HG02623 (cell line): ENCODE data around the gene SRSF12.
"Not testable (repeated sequence)": the region's sequence is repeated elsewhere in the genome, so short reads cannot be mapped to it uniquely, and the experiment has no call there.

ENCODE experiments used
- ATAC-seq: cut with Tn5 transposase; IDR thresholded peaks from one replicate; pipeline ENCODE4 v1.9.1; 2021; ENCODE audit warnings: moderate library complexity; ENCODE audit not compliant: unreplicated experiment

SRSF12 gene

DNA sequence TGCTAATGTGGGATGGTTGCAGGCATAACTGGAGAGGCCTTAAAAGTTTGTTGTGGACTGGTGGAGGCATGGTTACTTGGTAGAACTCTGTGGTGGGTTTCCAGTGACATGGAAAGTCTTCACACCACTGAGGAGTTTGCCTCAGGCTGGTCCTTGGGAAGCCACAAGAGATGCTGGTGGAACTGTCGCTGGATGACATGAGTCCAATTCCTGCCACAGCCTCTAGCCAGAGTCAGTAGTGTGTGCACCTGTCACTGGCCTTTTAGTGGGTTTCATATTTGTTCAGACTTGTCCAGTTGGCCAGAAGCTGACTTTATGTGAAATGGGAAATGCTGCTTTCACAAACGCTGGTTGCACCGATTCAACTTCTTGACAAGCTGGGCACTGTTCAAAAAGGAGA is 13.7 kb upstream of the SRSF12 start:
- no peak for ATAC-seq

DNA sequence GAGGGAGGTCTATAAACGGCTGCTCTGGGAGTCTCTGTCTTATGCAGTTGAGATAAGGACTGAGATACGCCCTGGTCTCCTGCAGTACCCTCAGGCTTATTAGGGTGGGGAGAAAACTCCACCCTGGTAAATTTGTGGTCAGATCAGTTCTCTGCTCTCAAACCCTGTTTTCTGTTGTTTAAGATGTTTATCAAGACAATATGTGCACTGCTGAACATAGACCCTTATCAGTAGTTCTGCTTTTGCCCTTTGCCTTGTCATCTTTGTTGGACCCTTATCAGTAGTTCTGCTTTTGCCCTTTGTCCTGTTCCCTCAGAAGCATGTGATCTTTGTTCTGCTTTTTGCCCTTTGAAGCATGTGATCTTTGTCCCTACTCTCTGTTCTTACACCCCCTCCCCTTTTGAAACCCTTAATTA is 10.4 kb upstream of the SRSF12 start:
- not testable (repeated sequence) for ATAC-seq

DNA sequence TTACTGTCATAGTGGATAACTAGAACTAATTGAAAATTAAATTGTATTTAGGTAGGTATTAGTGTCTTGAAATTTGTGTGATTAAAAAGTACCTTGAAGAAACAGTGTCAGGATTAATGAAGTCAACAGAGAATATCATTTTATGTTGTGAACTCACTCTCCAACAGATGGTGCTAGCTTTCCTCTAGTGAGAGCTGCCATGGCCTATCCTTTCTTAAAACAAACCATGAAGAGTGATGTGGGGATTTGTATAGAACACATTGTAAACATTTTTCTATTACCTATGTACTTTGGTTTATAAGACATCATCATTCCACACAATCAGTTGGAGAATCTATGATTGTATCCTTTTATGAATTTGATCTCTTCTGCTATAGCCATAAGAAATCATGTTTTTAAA is 4.8 kb upstream of the SRSF12 start:
- peak; percentile 52 for ATAC-seq

DNA sequence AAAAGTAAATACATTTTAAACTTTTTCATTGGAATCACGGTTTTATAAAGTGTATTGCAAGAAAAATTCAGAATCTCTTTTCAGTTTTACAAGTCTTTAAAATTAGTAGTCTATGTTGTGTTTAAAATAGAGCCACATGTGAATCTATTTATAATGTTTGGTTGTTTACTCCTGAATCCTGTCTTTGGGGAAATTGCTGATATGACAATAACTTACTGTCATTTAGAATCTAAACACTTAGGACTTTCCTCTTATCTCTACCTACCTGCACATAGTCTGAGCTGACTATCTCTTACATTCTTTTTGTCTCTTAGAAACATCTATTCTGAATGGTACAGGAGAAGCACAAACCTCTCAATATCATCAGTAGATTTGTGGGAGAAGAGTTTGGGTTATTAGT is 4.1 kb upstream of the SRSF12 start:
- no peak for ATAC-seq

DNA sequence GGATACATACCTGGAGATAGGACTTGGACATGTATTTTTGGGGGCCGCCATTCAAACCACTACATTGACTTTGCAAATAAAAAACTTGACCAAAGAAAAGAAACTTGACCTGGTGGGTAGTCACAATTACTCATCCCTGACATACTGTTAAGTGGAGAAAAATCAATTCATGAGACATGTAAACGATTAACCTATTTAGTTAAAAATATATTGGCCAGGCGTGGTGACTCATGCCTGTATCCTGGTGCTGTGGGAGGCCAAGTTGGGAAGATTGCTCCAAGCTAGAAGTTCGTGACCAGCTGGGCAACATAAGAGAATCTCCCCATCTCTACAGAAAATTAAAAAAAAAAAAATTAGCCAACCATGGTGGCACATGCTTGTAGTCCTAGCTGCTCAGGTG is 2.5 kb upstream of the SRSF12 start:
- ATAC-seq = no peak

DNA sequence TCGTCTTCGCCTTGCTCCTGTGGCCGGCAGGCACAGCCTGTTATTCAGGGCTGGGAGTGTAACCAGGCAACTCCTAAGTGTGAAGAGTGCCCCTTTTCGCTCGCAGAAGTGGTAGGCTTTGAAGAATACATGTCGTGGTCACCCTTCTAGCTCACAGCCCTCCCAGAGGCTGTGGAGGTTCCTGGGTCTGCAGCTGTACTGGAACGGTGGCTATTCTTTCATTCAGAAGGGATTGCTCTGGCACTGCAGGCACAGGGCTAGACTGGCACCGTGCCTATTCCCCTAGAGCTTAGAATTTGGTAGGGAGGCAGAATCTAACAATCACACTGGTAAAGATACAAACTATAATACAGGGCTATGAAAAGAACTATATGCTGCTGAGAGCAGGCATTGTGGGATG is 1.1 kb upstream of the SRSF12 start:
- no peak for ATAC-seq

DNA sequence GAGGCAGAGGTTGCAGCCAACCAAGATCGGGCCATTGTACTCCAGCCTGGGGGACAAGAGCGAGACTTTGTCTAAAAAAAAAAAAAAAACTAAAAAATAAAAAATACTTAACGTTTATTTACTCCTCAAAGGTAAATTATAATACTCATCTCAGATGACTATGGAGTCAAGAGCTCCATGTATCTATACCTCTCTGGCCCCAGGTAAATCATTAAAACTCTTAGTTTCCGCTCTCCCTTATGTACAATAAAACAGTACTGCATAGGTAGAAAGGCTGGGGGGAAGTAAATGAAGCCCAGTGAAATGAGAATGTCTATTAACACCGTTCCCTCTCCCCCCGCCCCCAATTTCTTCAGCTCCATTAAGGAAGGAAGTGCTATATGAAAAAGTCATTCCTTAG is 1.2 kb downstream of the SRSF12 start:
- ATAC-seq = no peak

DNA sequence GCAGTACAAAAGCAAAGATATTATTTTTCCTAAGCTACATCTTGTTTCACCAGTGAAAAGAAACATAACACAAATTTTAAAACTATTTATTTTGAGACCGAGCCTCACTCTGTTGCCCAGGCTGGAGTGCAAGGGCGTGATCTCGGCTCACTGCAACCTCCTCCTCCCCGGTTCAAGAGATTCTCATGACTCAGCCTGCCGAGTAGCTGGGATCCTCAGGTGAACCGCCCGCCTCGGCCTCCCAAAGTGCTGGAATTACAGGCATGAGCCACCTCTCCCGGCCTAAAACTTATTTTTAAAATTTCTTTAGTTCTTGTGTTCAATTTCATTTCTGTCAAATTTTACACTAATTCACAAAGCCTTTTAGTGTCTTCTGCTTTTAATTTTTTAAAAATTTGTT is 5.9 kb downstream of the SRSF12 start:
- ATAC-seq = no peak

DNA sequence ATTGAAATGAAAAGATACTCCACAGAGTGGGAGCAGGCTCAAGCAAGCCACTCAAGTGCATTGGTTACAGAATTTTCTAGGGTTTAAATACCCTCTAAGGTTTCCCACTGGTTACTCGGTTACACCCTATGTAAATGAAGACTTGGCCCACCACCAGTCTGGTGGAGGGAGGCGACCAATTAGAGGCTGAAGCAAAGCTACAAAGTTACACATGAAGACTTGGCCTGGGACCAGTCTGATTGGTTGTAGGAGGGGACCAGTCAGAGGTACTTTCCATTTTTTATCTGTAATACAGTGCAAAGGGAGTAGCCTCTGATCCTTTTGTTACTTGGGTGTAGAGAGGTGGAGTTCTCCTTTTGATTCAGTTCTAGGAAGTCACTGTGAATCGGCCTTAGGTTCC is 7.6 kb downstream of the SRSF12 start:
- ATAC-seq = no peak

DNA sequence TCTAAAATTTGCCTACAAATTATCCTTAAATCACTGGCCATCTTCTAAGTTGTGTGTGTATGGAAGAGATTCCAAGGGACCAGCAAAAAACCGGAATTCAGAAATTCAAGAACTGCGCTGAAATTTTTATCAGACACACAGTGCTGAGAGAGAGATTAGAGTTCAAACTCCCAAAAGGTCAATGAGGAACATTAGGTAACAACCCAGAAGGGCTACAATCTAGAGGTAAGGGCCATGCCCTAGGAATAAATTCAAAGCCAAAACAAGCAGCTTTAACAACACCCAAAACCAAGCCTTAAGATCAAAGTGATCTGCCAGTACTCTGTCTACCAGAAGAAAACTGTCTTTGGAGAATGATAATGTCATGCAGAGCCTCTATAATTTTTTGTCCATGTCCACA is 17.8 kb downstream of the SRSF12 start:
- ATAC-seq = no peak

DNA sequence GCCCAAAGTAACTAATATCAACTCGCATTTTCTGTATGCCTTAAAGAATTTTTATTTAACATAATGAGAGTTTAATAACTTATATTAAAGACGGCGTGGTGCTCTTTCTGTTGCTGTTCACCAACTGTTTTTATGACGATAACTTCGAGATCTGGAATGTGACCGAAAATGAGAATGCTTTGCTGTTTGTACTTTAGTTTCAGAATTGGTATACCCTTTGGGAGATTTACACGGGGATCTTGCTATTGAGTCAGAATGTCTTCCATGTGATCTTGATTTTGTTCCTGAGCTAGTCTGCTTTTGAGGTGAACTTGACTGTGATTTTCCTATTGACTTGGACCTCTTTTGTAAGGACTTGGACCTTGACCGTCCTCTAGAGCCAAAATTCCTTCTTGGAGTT is 19.4 kb downstream of the SRSF12 start:
- ATAC-seq = no peak

DNA sequence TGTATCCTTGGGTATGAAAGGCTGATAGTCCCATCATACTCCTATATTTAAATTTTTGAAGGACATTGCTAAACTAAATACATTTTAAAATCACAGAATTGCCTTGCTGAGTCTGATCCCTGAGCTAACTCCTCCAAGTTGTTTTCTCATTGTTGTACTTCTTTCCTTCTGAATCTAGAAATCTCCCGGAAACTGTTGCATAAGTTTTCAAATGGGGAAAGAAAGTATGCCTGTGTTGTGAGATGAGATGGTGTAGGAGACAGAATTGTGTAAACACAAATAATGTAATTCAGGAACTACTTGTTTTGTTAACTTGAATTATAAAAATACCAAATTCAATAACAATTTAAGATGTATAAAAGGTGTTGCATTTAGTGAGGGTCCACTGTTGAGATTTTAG is 30.0 kb downstream of the SRSF12 start:
- ATAC-seq = no peak

DNA sequence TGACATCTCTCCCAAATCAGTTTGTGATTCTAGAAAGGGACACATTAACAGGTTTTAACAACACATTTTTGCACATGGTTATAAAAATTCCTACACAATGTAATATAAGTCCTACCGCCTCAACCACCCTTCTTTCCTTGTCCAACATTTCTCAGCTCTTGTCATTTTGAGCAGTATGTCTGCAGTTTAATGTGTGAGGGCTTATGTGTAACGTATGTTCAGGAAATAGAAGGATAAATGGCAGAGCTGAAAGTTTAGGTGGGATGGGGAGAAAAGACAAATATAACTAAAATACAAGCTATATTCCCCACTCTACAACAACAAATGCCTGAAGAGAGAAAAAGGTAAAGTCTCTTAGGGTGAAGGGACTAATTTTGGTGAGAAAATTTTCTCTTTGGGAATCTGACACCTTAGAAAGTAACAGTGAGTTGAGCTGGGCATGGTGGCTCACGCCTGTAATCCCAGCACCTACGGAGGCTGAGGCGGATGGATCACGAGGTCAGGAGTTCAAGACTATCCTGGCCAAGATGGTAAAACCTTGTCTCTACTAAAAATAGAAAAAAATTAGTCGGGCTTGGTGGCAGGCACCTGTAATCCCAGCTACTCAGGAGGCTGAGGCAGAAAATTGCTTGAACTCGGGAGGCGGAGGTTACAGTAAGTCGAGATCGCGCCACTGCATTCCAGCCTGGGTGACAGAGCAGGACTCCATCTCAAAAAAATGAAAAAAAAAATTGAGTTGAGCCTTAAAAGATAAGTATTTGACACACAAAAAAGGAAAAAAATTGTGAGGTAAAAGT is 32.3 kb downstream of the SRSF12 start:
- ATAC-seq = no peak

DNA sequence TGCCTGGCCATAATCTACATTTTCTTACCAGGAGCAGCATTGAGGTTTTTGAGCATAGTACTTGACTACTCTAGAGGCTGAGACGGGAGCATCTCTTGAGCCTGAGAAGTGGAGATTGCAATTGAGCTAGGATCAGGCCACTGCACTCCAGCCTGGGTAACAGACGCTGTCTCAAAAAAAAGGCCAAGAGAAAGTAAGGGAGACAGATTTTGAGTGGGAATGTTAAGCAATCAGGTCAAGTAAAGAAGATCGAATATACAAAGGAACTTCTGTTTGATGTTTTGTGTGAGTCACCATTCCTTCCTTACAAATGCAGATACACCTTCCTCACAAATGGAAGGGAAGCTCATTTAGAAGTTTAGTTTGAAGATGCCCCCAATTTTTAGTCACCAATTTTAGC is 32.9 kb downstream of the SRSF12 start:
- ATAC-seq = no peak

DNA sequence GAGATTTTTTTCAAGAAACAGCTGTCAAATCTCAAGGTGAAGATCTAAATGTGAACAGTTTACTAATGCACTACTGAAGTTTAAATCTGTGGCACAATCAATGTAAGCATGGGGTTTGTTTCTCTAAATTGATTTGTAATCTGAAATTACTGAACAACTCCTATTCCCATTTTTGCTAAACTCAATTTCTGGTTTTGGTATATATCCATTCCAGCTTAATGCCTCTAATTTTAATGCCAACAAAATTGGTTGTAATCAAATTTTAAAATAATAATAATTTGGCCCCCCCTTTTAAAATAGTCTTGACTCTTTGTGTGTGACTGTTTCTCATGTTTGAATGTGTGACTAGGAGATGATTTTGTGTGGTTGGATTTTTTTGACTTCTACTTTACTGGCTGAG is 33.3 kb downstream of the SRSF12 start:
- ATAC-seq = no peak

DNA sequence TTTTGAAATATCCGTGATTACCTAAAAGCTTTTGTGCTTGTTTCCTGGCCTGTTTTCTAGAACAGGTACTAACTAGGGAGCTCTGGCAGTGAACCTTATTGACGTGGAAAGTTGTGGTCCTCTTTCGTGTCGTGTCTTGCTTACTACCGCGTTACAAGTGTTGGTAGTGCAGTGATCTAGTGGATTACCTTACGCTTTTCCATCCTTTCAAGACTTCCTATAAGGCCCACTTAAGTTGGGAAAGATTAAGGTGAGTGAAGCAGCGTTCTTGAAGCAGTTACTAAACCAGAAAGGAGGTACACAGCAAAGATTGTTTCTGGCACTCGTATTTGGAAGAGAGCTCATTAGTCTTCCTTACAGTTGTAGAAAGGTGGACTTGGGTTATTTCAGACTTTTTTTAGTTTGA is 35.4 kb downstream of the SRSF12 start:
- ATAC-seq = no peak

DNA sequence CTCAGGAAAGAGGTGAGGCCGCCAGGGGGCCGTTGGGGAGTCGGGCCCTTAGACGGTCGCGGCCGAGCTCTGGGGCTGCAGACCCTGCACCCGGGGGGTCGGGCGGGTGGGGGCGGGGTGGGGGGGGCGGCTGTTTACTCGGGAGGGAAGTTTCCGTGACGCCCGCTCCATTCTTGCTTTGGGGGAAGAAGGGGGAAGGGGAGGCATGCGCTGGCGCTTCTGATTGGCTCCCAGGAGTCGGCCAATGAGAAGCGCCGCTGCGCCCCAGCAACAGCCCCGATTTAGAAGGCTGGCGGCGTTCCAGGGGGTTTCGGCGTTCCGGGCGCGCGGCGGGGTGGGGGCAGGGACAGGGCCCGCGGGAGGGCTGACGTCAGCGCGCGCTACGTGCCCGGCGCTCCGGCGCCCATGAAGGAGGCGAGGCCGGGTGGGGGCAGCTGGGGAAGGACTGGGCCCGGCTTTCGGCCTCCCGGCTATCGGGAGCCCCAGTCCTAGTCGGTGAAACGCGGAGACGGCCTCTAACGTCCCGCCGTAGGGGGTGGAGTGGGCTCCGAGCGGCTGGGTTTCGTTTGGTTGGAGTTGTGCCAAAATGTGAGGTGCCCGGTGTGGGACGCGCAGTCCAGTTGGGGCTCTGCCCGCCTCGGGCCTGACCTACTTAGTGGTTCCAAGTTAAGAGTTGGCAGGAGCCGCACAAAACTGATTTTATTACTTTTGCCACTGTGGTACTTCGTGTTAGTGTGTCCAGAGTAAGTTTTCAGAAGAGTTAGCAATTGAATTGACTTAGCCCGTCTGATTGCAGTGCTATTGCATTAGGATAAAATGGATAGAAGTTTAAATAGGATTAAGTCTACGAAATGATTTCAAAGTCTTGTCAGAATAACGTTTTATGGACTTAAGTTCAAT is 36.2 kb downstream of the SRSF12 start:
- ATAC-seq = peak; percentile 50

DNA sequence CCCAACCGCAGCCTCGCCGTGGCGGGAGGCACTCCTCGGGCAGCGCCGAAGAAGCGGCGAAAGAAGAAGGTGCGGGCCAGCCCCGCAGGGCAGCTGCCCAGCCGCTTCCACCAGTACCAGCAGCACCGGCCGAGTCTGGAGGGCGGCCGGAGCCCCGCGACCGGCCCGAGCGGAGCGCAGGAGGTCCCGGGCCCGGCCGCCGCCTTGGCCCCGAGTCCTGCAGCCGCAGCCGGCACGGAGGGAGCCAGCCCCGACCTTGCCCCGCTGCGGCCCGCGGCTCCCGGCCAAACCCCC is 36.8 kb downstream of the SRSF12 start:
- peak; percentile 3 for ATAC-seq

DNA sequence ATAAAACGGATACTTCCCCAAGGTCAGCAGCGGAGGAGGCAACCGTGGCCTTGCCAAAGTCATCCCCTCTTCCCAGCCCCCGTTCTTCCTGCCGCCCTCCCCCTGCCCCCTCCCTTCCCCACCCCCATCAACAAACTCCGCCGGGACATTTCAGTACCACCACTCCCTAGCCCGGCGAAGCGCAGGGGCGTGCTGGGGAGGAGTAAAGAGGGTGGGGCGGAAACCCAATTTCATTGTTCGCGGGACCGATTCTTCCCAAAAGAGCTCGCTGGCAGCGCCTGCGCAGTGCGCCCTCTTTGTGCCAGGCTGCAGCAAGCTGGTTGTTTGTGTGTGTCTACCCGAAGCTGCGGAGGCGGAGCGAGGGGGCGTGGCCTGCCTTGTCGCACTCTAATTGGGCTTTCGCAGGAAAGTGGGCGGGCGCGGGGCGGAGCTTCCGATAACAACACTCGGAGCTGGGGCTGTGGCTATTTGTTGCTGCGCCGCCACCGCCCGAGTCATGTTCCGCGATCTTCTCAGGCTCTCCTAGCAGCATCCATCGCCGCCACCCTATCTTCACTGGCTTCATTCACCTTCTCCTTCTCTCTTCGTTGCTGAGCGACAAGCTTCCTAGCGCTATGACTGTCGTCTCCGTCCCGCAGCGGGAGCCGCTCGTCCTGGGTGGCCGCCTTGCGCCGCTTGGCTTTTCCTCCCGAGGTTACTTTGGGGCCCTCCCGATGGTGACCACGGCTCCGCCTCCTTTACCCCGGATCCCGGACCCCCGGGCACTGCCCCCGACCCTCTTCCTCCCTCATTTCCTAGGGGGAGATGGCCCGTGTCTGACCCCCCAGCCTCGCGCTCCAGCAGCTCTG is 37.4 kb downstream of the SRSF12 start, which contains the start of gene PNRC1:
PNRC1 (plus strand) TSS at position 471 of the 848 bp plus-strand sequence; CDS start at position 615, 144 bp downstream.
- ATAC-seq = peak; percentile 71

DNA sequence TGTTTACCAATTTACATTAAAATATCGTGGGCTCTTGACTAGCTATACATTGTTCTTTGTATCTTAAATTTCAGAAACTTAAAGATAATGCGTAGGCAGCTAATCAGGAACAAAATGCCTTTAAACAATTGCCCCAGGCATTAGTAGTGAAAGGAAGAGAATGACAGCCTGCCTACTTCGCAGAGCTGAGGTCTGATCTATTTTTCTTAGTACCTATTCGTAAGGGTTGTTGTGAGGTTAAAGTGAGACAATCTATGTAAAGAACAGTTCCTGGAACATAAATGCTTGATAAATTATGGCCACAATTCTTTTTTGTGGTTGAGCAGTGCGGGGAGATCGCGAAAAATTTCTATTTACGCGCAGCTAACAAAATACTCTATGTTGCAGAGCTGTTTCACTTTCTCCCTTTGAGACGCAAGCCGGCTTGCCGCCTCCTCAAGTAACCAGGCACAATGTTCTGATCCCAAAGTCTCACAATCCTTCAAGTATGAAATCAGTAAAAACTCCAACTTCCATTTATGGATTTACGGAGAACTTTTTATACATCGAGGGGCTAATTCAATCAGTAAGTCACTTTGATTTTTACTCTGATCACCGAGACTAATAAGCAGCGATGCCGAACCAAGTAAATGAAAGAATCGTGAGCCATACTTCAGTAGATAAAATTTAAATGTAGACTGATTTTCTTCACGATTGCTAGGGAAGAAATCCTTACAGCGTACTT is 38.2 kb downstream of the SRSF12 start:
- no peak for ATAC-seq

DNA sequence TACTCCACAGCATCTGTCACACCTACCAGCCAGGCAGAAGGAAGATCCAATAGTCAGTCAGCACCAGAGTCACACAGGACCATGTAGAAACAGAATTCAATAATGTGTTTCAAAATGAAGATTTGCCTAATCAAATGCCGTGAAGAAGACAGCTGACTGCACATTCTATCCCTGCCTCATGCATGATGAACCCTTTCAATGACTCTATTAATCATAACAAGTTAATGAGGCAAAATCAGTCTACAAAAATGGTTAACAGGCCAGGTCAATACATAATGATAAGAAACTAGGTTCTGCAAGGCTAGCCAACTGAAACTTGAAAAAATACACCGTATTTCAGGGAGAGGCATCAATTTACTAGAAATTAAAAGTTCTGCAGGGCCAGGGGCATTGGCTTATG is 44.0 kb downstream of the SRSF12 start:
- ATAC-seq = no peak
